LNCAP (cell line): ENCODE results near the gene ZNF524.

Experiments
- TF ChIP-seq, protein P1 (sequence below): fragments of 450-650 bp; IDR thresholded peaks from 2 replicates; pipeline ENCODE4 v1.5.1; 2017; ENCODE audit warnings: mild to moderate bottlenecking

Gene ZNF524

DNA sequence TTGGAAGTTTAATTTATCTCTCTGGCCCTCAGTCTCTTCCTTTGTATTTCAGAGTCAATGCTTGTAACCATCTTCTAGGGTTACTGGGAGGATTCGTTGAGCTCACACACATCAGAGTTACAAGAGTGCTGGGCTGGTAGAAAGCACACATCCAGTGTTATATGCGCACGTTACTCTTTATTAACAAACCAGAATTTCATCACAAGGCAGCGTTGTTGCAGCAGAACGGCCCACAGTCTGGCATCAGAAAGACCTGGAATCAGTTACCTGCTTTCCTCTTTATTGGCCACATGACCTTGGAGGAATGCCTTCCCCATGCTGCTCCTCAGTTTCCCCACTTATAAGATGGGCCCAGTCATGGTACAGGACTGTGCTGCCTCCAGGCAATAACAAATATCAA lies 9.2 kb downstream of the ZNF524 start:
- TF ChIP-seq, protein P1, sequence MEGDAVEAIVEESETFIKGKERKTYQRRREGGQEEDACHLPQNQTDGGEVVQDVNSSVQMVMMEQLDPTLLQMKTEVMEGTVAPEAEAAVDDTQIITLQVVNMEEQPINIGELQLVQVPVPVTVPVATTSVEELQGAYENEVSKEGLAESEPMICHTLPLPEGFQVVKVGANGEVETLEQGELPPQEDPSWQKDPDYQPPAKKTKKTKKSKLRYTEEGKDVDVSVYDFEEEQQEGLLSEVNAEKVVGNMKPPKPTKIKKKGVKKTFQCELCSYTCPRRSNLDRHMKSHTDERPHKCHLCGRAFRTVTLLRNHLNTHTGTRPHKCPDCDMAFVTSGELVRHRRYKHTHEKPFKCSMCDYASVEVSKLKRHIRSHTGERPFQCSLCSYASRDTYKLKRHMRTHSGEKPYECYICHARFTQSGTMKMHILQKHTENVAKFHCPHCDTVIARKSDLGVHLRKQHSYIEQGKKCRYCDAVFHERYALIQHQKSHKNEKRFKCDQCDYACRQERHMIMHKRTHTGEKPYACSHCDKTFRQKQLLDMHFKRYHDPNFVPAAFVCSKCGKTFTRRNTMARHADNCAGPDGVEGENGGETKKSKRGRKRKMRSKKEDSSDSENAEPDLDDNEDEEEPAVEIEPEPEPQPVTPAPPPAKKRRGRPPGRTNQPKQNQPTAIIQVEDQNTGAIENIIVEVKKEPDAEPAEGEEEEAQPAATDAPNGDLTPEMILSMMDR, result no peak

DNA sequence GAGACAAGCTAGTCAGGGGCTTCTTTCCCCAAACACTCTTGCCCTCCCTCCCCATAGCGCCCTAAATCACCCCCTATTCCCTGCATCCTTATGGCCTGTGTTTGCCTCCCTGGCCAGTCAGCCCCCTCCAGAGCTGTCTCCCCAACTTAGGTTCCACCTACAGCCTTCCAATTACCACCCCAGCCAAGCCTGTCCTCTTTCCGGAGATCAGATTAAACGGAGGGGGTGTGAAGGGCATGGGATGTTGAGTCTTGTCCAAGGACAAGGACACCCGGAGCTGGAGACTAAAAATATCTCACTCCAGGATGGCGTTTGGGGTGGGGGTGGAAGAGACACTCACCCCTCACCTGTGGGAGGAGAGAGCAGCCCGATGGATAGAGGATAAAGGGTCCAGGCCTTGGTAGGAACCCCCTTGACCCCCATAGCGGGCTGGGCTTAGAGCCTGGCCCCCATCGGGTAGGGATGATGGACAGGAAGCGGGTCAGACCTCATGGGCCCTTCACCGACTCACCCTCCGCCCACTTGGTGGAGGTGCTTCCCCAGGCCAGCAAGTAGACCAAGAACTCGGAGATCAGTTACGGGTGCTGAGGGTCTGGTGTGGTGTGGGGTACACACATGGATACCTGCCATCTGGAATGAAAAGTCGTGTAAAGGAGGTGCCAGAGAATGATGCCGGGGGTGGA lies 11.4 kb downstream of the ZNF524 start:
- TF ChIP-seq, protein P1, result no peak

DNA sequence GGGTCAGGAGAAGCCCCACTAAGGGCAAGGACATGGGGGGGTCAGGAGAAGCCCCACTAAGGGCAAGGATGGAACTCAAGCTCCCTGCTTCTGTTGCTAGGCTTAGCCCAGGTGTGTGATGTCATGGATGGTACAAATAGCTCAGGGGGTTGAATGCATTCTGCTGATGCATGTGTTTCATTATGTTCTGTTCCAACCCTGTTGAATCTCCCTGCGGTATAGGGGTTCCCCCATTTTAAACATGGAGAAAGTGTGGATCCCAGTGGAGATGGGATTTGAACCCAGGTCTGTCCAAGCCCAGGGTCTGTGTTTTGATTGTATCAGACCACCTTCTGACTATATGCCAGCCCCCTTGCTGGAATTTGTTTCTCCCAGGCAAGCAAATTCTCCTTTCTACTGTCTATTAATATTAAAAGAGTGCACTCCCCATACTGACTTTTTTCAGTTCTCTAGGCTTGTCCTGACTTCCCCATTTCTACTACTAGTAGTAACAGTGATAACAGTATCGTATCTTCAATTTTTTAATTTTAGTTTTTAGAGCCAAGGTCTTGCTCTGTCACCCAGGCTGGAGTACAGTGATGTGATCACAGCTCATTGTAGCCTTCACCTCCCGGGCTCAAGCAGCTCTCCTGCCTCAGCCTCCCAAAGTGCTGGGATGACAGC lies 12.0 kb downstream of the ZNF524 start:
- TF ChIP-seq, protein P1, result no peak

DNA sequence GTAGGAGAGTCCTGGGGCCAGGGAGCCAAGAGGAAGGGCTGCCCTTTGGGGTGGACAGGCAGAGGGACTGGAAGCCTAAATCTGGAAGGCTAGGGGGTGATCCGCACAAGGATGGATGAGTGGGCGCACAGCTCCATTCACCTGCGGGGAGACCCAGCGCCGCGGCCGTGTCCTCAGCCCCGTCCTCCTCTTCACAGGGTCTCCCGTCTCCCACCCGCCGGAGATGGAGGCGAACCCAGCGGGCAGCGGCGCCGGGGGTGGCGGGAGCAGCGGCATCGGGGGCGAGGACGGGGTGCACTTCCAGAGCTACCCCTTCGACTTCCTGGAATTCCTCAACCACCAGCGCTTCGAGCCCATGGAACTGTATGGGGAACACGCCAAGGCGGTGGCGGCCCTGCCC lies 13.3 kb downstream of the ZNF524 start:
- TF ChIP-seq, protein P1, result no peak

DNA sequence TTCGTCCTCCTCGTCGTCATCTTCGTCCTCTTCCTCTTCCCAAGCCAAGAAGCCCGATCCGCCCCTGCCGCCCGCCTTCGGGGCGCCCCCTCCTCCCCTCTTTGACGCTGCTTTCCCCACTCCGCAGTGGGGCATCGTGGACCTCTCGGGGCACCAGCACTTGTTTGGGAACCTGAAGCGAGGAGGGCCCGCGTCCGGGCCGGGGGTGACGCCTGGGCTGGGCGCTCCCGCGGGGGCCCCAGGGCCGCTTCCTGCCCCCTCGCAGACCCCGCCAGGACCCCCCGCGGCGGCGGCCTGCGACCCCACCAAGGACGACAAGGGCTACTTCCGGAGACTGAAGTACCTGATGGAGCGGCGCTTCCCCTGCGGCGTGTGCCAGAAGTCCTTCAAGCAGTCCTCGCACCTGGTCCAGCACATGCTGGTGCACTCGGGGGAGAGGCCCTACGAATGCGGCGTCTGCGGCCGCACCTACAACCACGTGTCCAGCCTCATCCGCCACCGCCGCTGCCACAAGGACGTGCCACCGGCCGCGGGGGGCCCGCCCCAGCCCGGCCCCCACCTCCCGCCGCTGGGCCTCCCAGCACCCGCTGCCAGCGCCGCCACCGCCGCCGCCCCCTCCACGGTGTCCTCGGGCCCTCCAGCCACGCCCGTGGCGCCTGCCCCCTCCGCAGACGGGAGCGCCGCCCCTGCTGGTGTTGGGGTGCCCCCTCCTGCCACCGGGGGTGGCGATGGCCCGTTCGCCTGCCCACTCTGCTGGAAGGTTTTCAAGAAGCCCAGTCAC lies 14.0 kb downstream of the ZNF524 start:
- TF ChIP-seq, protein P1, result no peak

DNA sequence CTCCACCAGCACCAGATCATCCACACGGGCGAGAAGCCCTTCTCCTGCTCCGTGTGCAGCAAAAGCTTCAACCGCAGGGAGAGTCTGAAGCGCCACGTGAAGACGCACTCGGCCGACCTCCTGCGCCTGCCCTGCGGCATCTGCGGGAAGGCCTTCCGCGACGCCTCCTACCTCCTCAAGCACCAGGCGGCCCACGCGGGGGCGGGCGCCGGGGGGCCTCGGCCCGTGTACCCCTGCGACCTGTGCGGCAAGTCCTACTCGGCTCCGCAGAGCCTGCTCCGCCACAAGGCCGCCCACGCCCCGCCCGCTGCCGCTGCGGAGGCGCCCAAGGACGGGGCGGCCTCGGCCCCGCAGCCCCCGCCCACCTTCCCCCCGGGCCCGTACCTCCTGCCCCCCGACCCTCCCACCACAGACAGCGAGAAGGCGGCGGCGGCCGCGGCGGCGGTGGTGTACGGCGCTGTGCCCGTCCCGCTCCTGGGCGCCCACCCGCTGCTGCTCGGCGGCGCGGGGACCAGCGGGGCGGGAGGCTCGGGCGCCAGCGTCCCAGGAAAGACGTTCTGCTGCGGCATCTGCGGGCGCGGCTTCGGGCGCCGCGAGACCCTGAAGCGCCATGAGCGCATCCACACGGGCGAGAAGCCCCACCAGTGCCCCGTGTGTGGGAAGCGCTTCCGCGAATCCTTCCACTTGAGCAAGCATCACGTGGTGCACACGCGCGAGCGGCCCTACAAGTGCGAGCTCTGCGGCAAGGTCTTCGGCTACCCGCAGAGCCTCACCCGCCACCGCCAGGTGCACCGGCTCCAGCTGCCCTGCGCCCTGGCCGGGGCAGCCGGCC lies 14.8 kb downstream of the ZNF524 start:
- TF ChIP-seq, protein P1, result no peak
